ENCODE data around the gene RND1. TPM values are rescaled to one million over a fixed set of nuclear protein-coding genes. Genes with fewer than 3 reads are reported as not detected.

The RND1 gene
- polyA plus RNA-seq, 1 donor (not counting 4 experiments of a cell fraction or from before 2014, with no cell fraction given): 0.16 TPM

GRCh38 chr12:48854488-48854887 is 11.2 kb downstream of the RND1 start:
- FAIRE-seq (no peak), DNase-seq (ENCODE audit: low read depth, low spot score) (no peak)
- Histone ChIP-seq H3K9ac (ENCODE audit: control insufficient read depth, extremely low read depth, insufficient read depth, low read length) (no peak overlapping the region), H3K4me1 (ENCODE audit: control insufficient read depth, extremely low read depth, insufficient read depth, low read length) (peaks cover 16% of the 10 kb centered on the region), H3K27ac (ENCODE audit: control insufficient read depth, insufficient read depth, low read length) (no peak overlapping the region), H3K79me2 (ENCODE audit: control insufficient read depth, insufficient read depth, low read length) (peaks cover 25% of the 10 kb centered on the region), H3K4me3 (ENCODE audit: control insufficient read depth in 2 of 3, extremely low read depth in 1 of 3, insufficient read depth in 2 of 3, low read depth in 1 of 3, low read length in 3 of 3) (no peak overlapping the region), H3K9me3 (ENCODE audit: control insufficient read depth, low read depth, low read length) (no peaks in the 10 kb centered on the region), H3K36me3 (ENCODE audit: control insufficient read depth in 2 of 2, extremely low read depth in 1 of 2, insufficient read depth in 2 of 2, low read length in 2 of 2) (no peaks in the 10 kb centered on the region), H3K27me3 (ENCODE audit: control insufficient read depth, extremely low read depth, insufficient read depth, low read length) (no peaks in the 10 kb centered on the region), H3K4me2 (ENCODE audit: control insufficient read depth, extremely low read depth, insufficient read depth, low read depth, low read length) (no peak overlapping the region), H2AFZ (ENCODE audit: control insufficient read depth, low read length) (no peak overlapping the region), H3K9me1 (ENCODE audit: control insufficient read depth, extremely low read depth, insufficient read depth, low read length) (no peaks in the 10 kb centered on the region), H4K20me1 (ENCODE audit: control insufficient read depth, extremely low read depth, insufficient read depth, low read length) (no peaks in the 10 kb centered on the region)
- dilution Hi-C loops (cut with MboI; ENCODE audit: extremely low pct_ligation_motif_present, low sequenced_read_pairs): no loop called here
- TF ChIP-seq EZH2 (IDR thresholded peaks at IDR 0.05; ENCODE audit: low read length): no peak
- no peak for TF ChIP-seq CTCF (optimal IDR thresholded peaks at IDR 0.05 in 1 of 3, IDR thresholded peaks at IDR 0.05 in 1 of 3, conservative IDR thresholded peaks at IDR 0.05 in 1 of 3; ENCODE audit: extremely low read depth in 1 of 3, insufficient read depth in 2 of 3, low read length in 3 of 3)

- Histone ChIP-seq H3K27me3 (ENCODE audit: control insufficient read depth, extremely low read depth, insufficient read depth, low read length) (no peaks in the 10 kb centered on the region), H3K9me1 (ENCODE audit: control insufficient read depth, extremely low read depth, insufficient read depth, low read length) (no peaks in the 10 kb centered on the region), H3K9ac (ENCODE audit: control insufficient read depth, extremely low read depth, insufficient read depth, low read length) (peak overlapping the region; percentile 95), H3K4me1 (ENCODE audit: control insufficient read depth, extremely low read depth, insufficient read depth, low read length) (peaks cover 16% of the 10 kb centered on the region), H3K4me3 (ENCODE audit: control insufficient read depth in 2 of 3, extremely low read depth in 1 of 3, insufficient read depth in 2 of 3, low read depth in 1 of 3, low read length in 3 of 3) (peak overlapping the region; percentile 69 to 99 (median 79)), H3K27ac (ENCODE audit: control insufficient read depth, insufficient read depth, low read length) (peak overlapping the region; percentile 37), H2AFZ (ENCODE audit: control insufficient read depth, low read length) (peak overlapping the region; percentile 97), H4K20me1 (ENCODE audit: control insufficient read depth, extremely low read depth, insufficient read depth, low read length) (no peaks in the 10 kb centered on the region), H3K36me3 (ENCODE audit: control insufficient read depth in 2 of 2, extremely low read depth in 1 of 2, insufficient read depth in 2 of 2, low read length in 2 of 2) (no peaks in the 10 kb centered on the region), H3K9me3 (ENCODE audit: control insufficient read depth, low read depth, low read length) (no peaks in the 10 kb centered on the region), H3K79me2 (ENCODE audit: control insufficient read depth, insufficient read depth, low read length) (peaks cover 36% of the 10 kb centered on the region), H3K4me2 (ENCODE audit: control insufficient read depth, extremely low read depth, insufficient read depth, low read depth, low read length) (peak overlapping the region; percentile 84)
- DNase-seq (ENCODE audit: low read depth, low spot score) (peak; percentile 41), FAIRE-seq (peak; percentile 71)
- dilution Hi-C loops (cut with MboI; ENCODE audit: extremely low pct_ligation_motif_present, low sequenced_read_pairs): no loop called here
- no peak for TF ChIP-seq EZH2 (IDR thresholded peaks at IDR 0.05; ENCODE audit: low read length)
- peak; percentile 58 to 80 (median 68) for TF ChIP-seq CTCF (optimal IDR thresholded peaks at IDR 0.05 in 1 of 3, IDR thresholded peaks at IDR 0.05 in 1 of 3, conservative IDR thresholded peaks at IDR 0.05 in 1 of 3; ENCODE audit: extremely low read depth in 1 of 3, insufficient read depth in 2 of 3, low read length in 3 of 3)
These were observed 12.7 kb downstream of the RND1 start for GRCh38 chr12:48852734-48853688.

All from keratinocyte (primary cell).